ENCODE results near the gene PRKCZ. TPM values are rescaled to one million over a fixed set of nuclear protein-coding genes. Genes with fewer than 3 reads are reported as not detected.

Gene PRKCZ
- total RNA-seq, 1 donor from 2014 or later: 3.5 TPM

GRCh38 chr1:2154022-2154421 lies 103.8 kb downstream of the PRKCZ start:
- intact Hi-C loops (cut with micrococcal nuclease): no loop called here

- intact Hi-C loops (cut with micrococcal nuclease): no loop called here
These were observed 105.0 kb downstream of the PRKCZ start for GRCh38 chr1:2155147-2155598.

GRCh38 chr1:2155788-2156187 lies 105.6 kb downstream of the PRKCZ start:
- intact Hi-C loops (cut with micrococcal nuclease): no loop called here

GRCh38 chr1:2156866-2157265 lies 106.7 kb downstream of the PRKCZ start:
- intact Hi-C loops (cut with micrococcal nuclease): no loop called here

GRCh38 chr1:2157856-2158255 lies 107.6 kb downstream of the PRKCZ start:
- intact Hi-C loops (cut with micrococcal nuclease): no loop called here

GRCh38 chr1:2158272-2158671 lies 108.1 kb downstream of the PRKCZ start:
- intact Hi-C loops (cut with micrococcal nuclease): no loop called here

GRCh38 chr1:2159124-2159523 lies 108.9 kb downstream of the PRKCZ start:
- intact Hi-C loops (cut with micrococcal nuclease): no loop called here

GRCh38 chr1:2160451-2161300 lies 110.5 kb downstream of the PRKCZ start:
- intact Hi-C loops (cut with micrococcal nuclease): no loop called here

GRCh38 chr1:2163205-2163604 lies 113.0 kb downstream of the PRKCZ start:
- intact Hi-C loops (cut with micrococcal nuclease): no loop called here

- intact Hi-C loops (cut with micrococcal nuclease): no loop called here
These were observed 115.4 kb downstream of the PRKCZ start for GRCh38 chr1:2165646-2166045.

- intact Hi-C loops (cut with micrococcal nuclease): no loop called here
These were observed 116.0 kb downstream of the PRKCZ start for GRCh38 chr1:2166254-2166653.

- intact Hi-C loops (cut with micrococcal nuclease): no loop called here
These were observed 116.5 kb downstream of the PRKCZ start for GRCh38 chr1:2166695-2167094.

- intact Hi-C loops (cut with micrococcal nuclease): no loop called here
These were observed 117.9 kb downstream of the PRKCZ start for GRCh38 chr1:2168090-2168489.

GRCh38 chr1:2168535-2168934 lies 118.3 kb downstream of the PRKCZ start:
- intact Hi-C loops (cut with micrococcal nuclease): no loop called here

- intact Hi-C loops (cut with micrococcal nuclease): no loop called here
These were observed 119.1 kb downstream of the PRKCZ start for GRCh38 chr1:2169200-2169836.

- intact Hi-C loops (cut with micrococcal nuclease): no loop called here
These were observed 120.0 kb downstream of the PRKCZ start for GRCh38 chr1:2170211-2170610.

GRCh38 chr1:2172012-2172411 lies 121.8 kb downstream of the PRKCZ start:
- intact Hi-C loops (cut with micrococcal nuclease): no loop called here

GRCh38 chr1:2172551-2173146 lies 122.4 kb downstream of the PRKCZ start:
- intact Hi-C loops (cut with micrococcal nuclease): no loop called here

- intact Hi-C loops (cut with micrococcal nuclease): loop anchor here (1.0 kb wide), 1 partner anchor 40 kb away; no protein-coding TSS in a partner anchor
These were observed 123.5 kb downstream of the PRKCZ start for GRCh38 chr1:2173546-2174347.

- intact Hi-C loops (cut with micrococcal nuclease): loop anchor here (1.0 kb wide), 1 partner anchor 41 kb away; no protein-coding TSS in a partner anchor
These were observed 124.3 kb downstream of the PRKCZ start for GRCh38 chr1:2174348-2175054.

- intact Hi-C loops (cut with micrococcal nuclease): no loop called here
These were observed 124.8 kb downstream of the PRKCZ start for GRCh38 chr1:2175055-2175414.

All from T-helper 2 cell treated with Interferon-gamma antibody and Interleukin-4, amounts not matched to agents 100 ng/mL and 5 ng/mL, for 36 hours (primary cell).